NCI-H748 (cell line): ENCODE measurements around the gene ANKRD30BL.
A peak's percentile ranks its signal among the peaks of the same experiment; 100 is the strongest.
"Not testable (repeated sequence)": the region's sequence is repeated elsewhere in the genome, so short reads cannot be mapped to it uniquely, and the experiment has no call there.

Experiments used
- DNase-seq: peaks from one replicate; lab custom pipeline; 2025; ENCODE audit not compliant: unreplicated experiment; lab: John Stamatoyannopoulos, UW

Gene ANKRD30BL

GRCh38 chr2:132161161-132162124, at the start of gene ANKRD30BL:
TSS of gene ANKRD30BL (minus strand) at chr2:132161952. CDS start at chr2:132161705, 247 bp downstream.
- DNase-seq = not testable (repeated sequence)

- not testable (repeated sequence) for DNase-seq
These were observed 41.1 kb upstream of the ANKRD30BL start for GRCh38 chr2:132202866-132203265.

- DNase-seq = not testable (repeated sequence)
These were observed 31.1 kb upstream of the ANKRD30BL start for GRCh38 chr2:132192854-132193253.

- not testable (repeated sequence) for DNase-seq
These were observed 5.3 kb upstream of the ANKRD30BL start for GRCh38 chr2:132167100-132167499.

GRCh38 chr2:132162125-132162660, 441 bp upstream of the ANKRD30BL start:
- DNase-seq = not testable (repeated sequence)

- peak; percentile 37 for DNase-seq
These were observed 15.0 kb downstream of the ANKRD30BL start for GRCh38 chr2:132146774-132147173.
